Panc1 (cell line): ENCODE data around the gene RAB8A. TPM values are rescaled to one million over a fixed set of nuclear protein-coding genes. Genes with fewer than 3 reads are reported as not detected.
A peak's percentile ranks its signal among the peaks of the same experiment; 100 is the strongest.

Source experiments
- ATAC-seq: fragments of 200-7000 bp; cut with Tn5 transposase; 2 replicates; pipeline ENCODE4 v1.9.1; 2020; ENCODE audit warnings: mild to moderate bottlenecking, moderate library complexity
- BruUV-seq: library from RNA; stranded (reverse); fragments of 400-500 nt; replicated peaks from 2 replicates; lab custom pipeline; 2021; lab: Mats Ljungman, UMichigan
- CTCF ChIA-PET: fragments of 300-600 bp; sonication (Branson Sonifier 250); formaldehyde crosslinking; loops from one replicate; lab custom pipeline; 2022; ENCODE audit warnings: antibody characterized with exemption; lab: Charles Lee
- POLR2A ChIA-PET: fragments of 300-600 bp; sonication (Branson Sonifier 250); formaldehyde crosslinking; loops from one replicate; lab custom pipeline; 2022; ENCODE audit warnings: antibody characterized with exemption; lab: Charles Lee
- DNase-seq: peaks from one replicate; pipeline ENCODE4 v3.0.0-alpha.2; 2010; ENCODE audit warnings: low read depth, low spot score
- H3K27ac ChIP-seq: 2 replicates; pipeline ENCODE4 v1.5.1; 2011; ENCODE audit warnings: mild to moderate bottlenecking, low read length, inconsistent platforms
- H3K27me3 ChIP-seq: fragments of 200-500 bp; sonication (Bioruptor generic); 2 replicates; pipeline ENCODE4 v1.6.0; 2014; ENCODE audit warnings: low read length, inconsistent platforms; ENCODE audit not compliant: control insufficient read depth, insufficient read depth
- H3K36me3 ChIP-seq: fragments of 200-500 bp; sonication (Bioruptor generic); 2 replicates; pipeline ENCODE4 v1.5.1; 2014; ENCODE audit warnings: inconsistent platforms, mild to moderate bottlenecking, low read length, moderate library complexity; ENCODE audit not compliant: control insufficient read depth, insufficient read depth
- H3K4me1 ChIP-seq: 2 replicates; pipeline ENCODE4 v1.5.1; 2011; ENCODE audit warnings: inconsistent platforms, mild to moderate bottlenecking, low read length, moderate library complexity; ENCODE audit not compliant: control insufficient read depth, insufficient read depth
- H3K4me3 ChIP-seq, 2 experiments: 2 replicates each; pipeline ENCODE4 v1.5.1; 2011 to 2012; ENCODE audit warnings: low read depth in 2 of 2, low read length in 2 of 2, mild to moderate bottlenecking in 2 of 2, inconsistent platforms in 1 of 2, moderate library complexity in 1 of 2
- H3K9me3 ChIP-seq: fragments of 200-500 bp; sonication (Bioruptor generic); 2 replicates; pipeline ENCODE4 v1.5.1; 2014; ENCODE audit warnings: low read depth, mild to moderate bottlenecking, inconsistent platforms, low read length, moderate library complexity; ENCODE audit not compliant: control insufficient read depth, insufficient read depth
- CTCF ChIP-seq: fragments of 450-650 bp; IDR thresholded peaks from 2 replicates; pipeline ENCODE4 v1.5.1; 2017; ENCODE audit warnings: mild to moderate bottlenecking
- POLR2AphosphoS5 ChIP-seq: IDR thresholded peaks from 2 replicates; pipeline ENCODE4 v1.6.1; 2012; ENCODE audit warnings: mild to moderate bottlenecking, low read depth, low read length, moderate library complexity
- REST ChIP-seq, 2 experiments: IDR thresholded peaks; 2 replicates each; pipeline ENCODE4 v1.6.1; 2011 to 2012; ENCODE audit warnings: low read depth in 2 of 2, control low read depth in 1 of 2, low read length in 1 of 2, mild to moderate bottlenecking in 1 of 2, moderate library complexity in 1 of 2; ENCODE audit not compliant: insufficient read depth in 1 of 2
- SIN3A ChIP-seq: IDR thresholded peaks from 2 replicates; pipeline ENCODE4 v1.6.1; 2012; ENCODE audit warnings: low read depth, mild to moderate bottlenecking, low read length, moderate library complexity, borderline replicate concordance; ENCODE audit not compliant: insufficient read depth
- in situ Hi-C: cut with HindIII; loops from 2 replicates; pipeline ENCODE4 v1.10.0; 2016; ENCODE audit warnings: low sequenced_read_pairs, low pct_unique_long_range_greater_than_20kb
- intact Hi-C: fragments of 100-400 bp; cut with micrococcal nuclease; formaldehyde crosslinking; loops from one replicate; pipeline ENCODE4 v1.10.0; 2022; ENCODE audit not compliant: unreplicated experiment
- total RNA-seq: library from RNA; stranded (reverse); gene quantifications from one replicate; pipeline ENCODE4 v1.2.1, GENCODE V29; 2021; ENCODE audit not compliant: unreplicated experiment

Gene RAB8A
- total RNA-seq, 1 experiment from 2014 or later, result 75.8 TPM

- intact Hi-C loops, result no loop called here
Observed at GRCh38 chr19:16076154-16076957, 35.3 kb upstream of the RAB8A start, which contains the start of gene TPM4. TSS of gene TPM4 (plus strand) at chr19:16076495. CDS start at chr19:16076566, 71 bp downstream.

GRCh38 chr19:16076958-16077611 is 34.6 kb upstream of the RAB8A start:
- POLR2A ChIA-PET, result interaction anchor here (0.6 kb wide), 2 partner anchors 36 to 651 kb away, joined by 9 to 11 read pairs; no protein-coding TSS in a partner anchor
- no TSS peak for BruUV-seq
- H3K27ac ChIP-seq, result peak overlapping the region; percentile 83
- peaks cover 18% of the 10 kb centered on the region for H3K4me1 ChIP-seq
- intact Hi-C loops (no loop called here), in situ Hi-C loops (no loop called here)
- DNase-seq, result no peak
- CTCF ChIA-PET, result interaction anchor here (1.0 kb wide), 1 partner anchor 35 kb away, joined by 3 read pairs; no protein-coding TSS in a partner anchor
- H3K4me3 ChIP-seq, result peak overlapping the region; percentile 63 to 91
- H3K27me3 ChIP-seq, result no peaks in the 10 kb centered on the region
- no peak for ATAC-seq
- no peaks in the 10 kb centered on the region for H3K9me3 ChIP-seq
- no peaks in the 10 kb centered on the region for H3K36me3 ChIP-seq
- TF ChIP-seq REST (IDR thresholded peaks at IDR 0.05; ENCODE audit: insufficient read depth in 1 of 2, low read depth in 2 of 2, low read length in 1 of 2), result no peak

More at GRCh38 chr19:16076154-16076957, 35.3 kb upstream of the RAB8A start, which contains the start of gene TPM4:
- no peaks in the 10 kb centered on the region for H3K27me3 ChIP-seq
- POLR2A ChIA-PET, result interaction anchor here (0.7 kb wide), 1 partner anchor 109 kb away, joined by 5 read pairs; the partner anchor contains the start of gene FAM32A
- CTCF ChIA-PET, result interaction anchor here (0.7 to 1.0 kb wide), 2 partner anchors 34 to 224 kb away, joined by 3 to 9 read pairs; no protein-coding TSS in a partner anchor
- in situ Hi-C loops, result no loop called here
- H3K4me1 ChIP-seq, result peaks cover 18% of the 10 kb centered on the region
- H3K4me3 ChIP-seq, result peak within 1 kb of the TSS; percentile 63 to 91
- no TSS peak for BruUV-seq
- ATAC-seq (peak; percentile 87), DNase-seq (no peak)
- H3K9me3 ChIP-seq, result no peaks in the 10 kb centered on the region
- TF ChIP-seq CTCF (no peak), SIN3A (peak; percentile 44; the same call in 1 of the 2 replicates), POLR2AphosphoS5 (peak; percentile 61; the same call in 1 of the 2 replicates)
- H3K36me3 ChIP-seq, result no peaks in the 10 kb centered on the region
- peak within 1 kb of the TSS; percentile 83 for H3K27ac ChIP-seq
